ENCODE data around the gene SIGLEC9. TPM values are rescaled to one million over a fixed set of nuclear protein-coding genes. Genes with fewer than 3 reads are reported as not detected.
A peak's percentile ranks its signal among the peaks of the same experiment; 100 is the strongest.

The SIGLEC9 gene
- total RNA-seq, 1 experiment from 2014 or later: not detected

DNA sequence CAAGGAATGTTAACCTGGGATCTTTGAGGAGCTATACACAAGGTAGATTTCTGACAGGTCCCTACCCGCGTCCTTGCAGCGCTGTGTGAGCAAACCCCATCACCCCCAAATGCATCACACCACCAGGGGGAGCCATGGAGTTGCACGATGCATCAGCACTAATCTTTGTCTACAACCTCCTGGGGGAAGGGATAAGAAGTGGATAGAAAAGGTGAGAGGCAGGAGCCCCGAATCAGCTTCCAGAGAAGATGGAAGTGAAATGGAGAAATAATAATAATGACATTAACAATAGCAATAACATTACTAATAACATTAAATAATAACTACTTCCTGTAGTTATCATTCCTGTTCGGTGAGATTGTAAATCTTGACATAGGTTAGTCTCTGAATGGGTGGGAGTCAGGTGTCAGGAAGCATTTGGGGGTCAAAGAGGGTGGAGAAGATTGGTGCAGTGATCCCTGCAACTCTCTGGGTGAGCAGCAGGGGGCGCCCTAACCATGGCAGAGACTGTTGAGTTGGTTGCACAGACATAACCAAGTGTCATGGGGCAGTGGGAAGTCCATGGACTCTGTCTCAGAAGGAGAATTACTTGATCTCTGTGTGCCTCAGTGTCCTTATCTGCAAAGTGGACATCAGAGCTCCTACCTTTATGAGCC, 33.9 kb downstream of the SIGLEC9 start:
- H3K36me3 Mint-ChIP-seq: no peaks in the 10 kb centered on the region
- TF ChIP-seq NFE2L1 (CRISPR knock-in tag; IDR thresholded peaks at IDR 0.05) (peak; percentile 72; the same call in 1 of the 2 replicates), CTCF (IDR thresholded peaks at IDR 0.05) (peak; percentile 96), ZBTB21 (CRISPR knock-in tag; IDR thresholded peaks at IDR 0.05; ENCODE audit: borderline replicate concordance) (no peak)
- H3K27me3 Mint-ChIP-seq (ENCODE audit: low read depth): peaks cover 6% of the 10 kb centered on the region
- ATAC-seq: peak; percentile 92
- POLR2A ChIA-PET: no interaction called here
- H3K9me3 Mint-ChIP-seq: peaks cover 3% of the 10 kb centered on the region; the same call in 1 of the 2 replicates
- CTCF ChIA-PET: interaction anchor here (0.5 to 3.8 kb wide), 47 partner anchors 8 to 535 kb away, joined by 3 to 85 read pairs (median 4); partner anchors contain the start of gene VSIG10L
- no peak overlapping the region for H3K4me3 Mint-ChIP-seq
- no peak overlapping the region; the same call in 1 of the 2 replicates for H3K27ac Mint-ChIP-seq
- DNase-seq (ENCODE audit: low spot score): peak; percentile 93
- peaks cover 11% of the 10 kb centered on the region for H3K4me1 Mint-ChIP-seq

DNA sequence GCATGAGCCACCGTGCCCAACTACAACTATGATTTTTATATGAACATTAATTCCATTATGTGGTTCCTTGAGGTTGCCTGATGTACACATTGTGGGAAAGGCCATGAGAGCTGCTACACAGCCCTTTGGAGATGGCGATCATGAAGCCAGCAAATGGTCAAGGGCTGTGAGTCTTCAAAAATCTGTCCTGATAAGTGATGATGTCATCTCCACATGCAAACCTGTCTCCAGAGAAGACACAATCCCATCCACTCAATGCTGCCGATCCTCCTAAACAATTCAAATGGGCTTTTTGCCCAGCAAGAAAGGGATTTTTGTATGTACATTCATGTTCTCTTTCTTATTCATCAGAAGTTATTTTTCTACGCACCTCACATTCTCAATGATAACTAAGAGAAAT, 35.0 kb downstream of the SIGLEC9 start:
- TF ChIP-seq CREB1 (CRISPR knock-in tag; IDR thresholded peaks at IDR 0.05): no peak
- no peak for DNase-seq (ENCODE audit: low spot score)
- H3K36me3 Mint-ChIP-seq: no peaks in the 10 kb centered on the region
- no peak overlapping the region for H3K27ac Mint-ChIP-seq
- peaks cover 6% of the 10 kb centered on the region for H3K27me3 Mint-ChIP-seq (ENCODE audit: low read depth)
- H3K9me3 Mint-ChIP-seq: peaks cover 3% of the 10 kb centered on the region; the same call in 1 of the 2 replicates
- ATAC-seq: no peak
- ChIA-PET POLR2A (no interaction called here), CTCF (interaction anchor here (1.2 to 4.0 kb wide), 3 partner anchors 9 to 136 kb away, joined by 4 to 22 read pairs (median 12); no protein-coding TSS in a partner anchor)
- peaks cover 11% of the 10 kb centered on the region for H3K4me1 Mint-ChIP-seq
- no peak overlapping the region for H3K4me3 Mint-ChIP-seq

- ChIA-PET POLR2A (interaction anchor here (0.5 kb wide), 1 partner anchor 52 kb away, joined by 9 read pairs; no protein-coding TSS in a partner anchor), CTCF (interaction anchor here (4.0 kb wide), 1 partner anchor 98 kb away, joined by 22 read pairs; no protein-coding TSS in a partner anchor)
- H3K9me3 Mint-ChIP-seq: peaks cover 3% of the 10 kb centered on the region; the same call in 1 of the 2 replicates
These were observed 36.6 kb downstream of the SIGLEC9 start for GRCh38 chr19:51161266-51161665.

More at GRCh38 chr19:51161266-51161665, 36.6 kb downstream of the SIGLEC9 start:
- no peak for TF ChIP-seq FOXP4 (CRISPR knock-in tag; IDR thresholded peaks at IDR 0.05)
- no peak for TF ChIP-seq PRRX2 (CRISPR knock-in tag; IDR thresholded peaks at IDR 0.05)
- TF ChIP-seq GRHL2 (CRISPR knock-in tag; IDR thresholded peaks at IDR 0.05; ENCODE audit: insufficient replicate concordance, severe bottlenecking): no peak
- TF ChIP-seq MYBL2 (CRISPR knock-in tag; IDR thresholded peaks at IDR 0.05): no peak
- no peak for TF ChIP-seq USF2 (CRISPR knock-in tag; IDR thresholded peaks at IDR 0.05)
- TF ChIP-seq IRF2 (CRISPR knock-in tag; IDR thresholded peaks at IDR 0.05; ENCODE audit: borderline replicate concordance, low read depth): no peak
- TF ChIP-seq ZBTB43 (CRISPR knock-in tag; IDR thresholded peaks at IDR 0.05): no peak
- no peak for TF ChIP-seq ZNF532 (CRISPR knock-in tag; IDR thresholded peaks at IDR 0.05; ENCODE audit: borderline replicate concordance)
- no peak for TF ChIP-seq SMAD3 (CRISPR knock-in tag; IDR thresholded peaks at IDR 0.05; ENCODE audit: borderline replicate concordance)
- TF ChIP-seq, protein P1, sequence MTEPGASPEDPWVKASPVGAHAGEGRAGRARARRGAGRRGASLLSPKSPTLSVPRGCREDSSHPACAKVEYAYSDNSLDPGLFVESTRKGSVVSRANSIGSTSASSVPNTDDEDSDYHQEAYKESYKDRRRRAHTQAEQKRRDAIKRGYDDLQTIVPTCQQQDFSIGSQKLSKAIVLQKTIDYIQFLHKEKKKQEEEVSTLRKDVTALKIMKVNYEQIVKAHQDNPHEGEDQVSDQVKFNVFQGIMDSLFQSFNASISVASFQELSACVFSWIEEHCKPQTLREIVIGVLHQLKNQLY (CRISPR knock-in tag; IDR thresholded peaks at IDR 0.05): no peak
- H3K27ac Mint-ChIP-seq: no peak overlapping the region
- ATAC-seq (no peak), DNase-seq (ENCODE audit: low spot score) (no peak)
- H3K27me3 Mint-ChIP-seq (ENCODE audit: low read depth): peaks cover 6% of the 10 kb centered on the region; the same call in 1 of the 2 replicates
- peaks cover 11% of the 10 kb centered on the region for H3K4me1 Mint-ChIP-seq
- no peaks in the 10 kb centered on the region for H3K36me3 Mint-ChIP-seq
- no peak overlapping the region for H3K4me3 Mint-ChIP-seq
